Inferior parietal cortex (tissue), 1 donor: Measurements from ENCODE around the gene SNX33.

Experiments
- DNase-seq: peaks from one replicate; pipeline ENCODE4 v3.0.0-alpha.2; 2016; ENCODE audit errors: extremely low spot score

SNX33 gene

GRCh38 chr15:75641179-75641503, 6.6 kb upstream of the SNX33 start:
- no peak for DNase-seq

DNA sequence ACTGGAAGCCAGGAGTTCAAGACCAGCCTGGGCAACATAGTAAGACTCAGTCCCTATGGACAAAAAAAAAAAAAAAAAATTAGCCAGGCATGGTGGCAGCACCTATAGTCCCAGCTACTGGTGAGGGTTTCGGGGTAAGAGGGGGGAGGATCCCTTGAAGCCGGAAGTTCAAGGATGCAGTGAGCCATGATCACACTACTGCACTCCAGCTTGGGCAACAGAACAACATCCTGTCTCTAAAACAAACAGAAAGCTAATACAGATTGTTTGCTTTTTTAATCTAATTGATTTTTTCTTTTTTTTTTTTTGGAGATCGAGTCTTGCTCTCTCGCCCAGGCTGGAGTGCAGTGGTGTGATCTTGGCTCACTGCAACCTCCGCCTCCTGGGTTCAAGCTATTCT, 6.1 kb upstream of the SNX33 start:
- no peak for DNase-seq

DNA sequence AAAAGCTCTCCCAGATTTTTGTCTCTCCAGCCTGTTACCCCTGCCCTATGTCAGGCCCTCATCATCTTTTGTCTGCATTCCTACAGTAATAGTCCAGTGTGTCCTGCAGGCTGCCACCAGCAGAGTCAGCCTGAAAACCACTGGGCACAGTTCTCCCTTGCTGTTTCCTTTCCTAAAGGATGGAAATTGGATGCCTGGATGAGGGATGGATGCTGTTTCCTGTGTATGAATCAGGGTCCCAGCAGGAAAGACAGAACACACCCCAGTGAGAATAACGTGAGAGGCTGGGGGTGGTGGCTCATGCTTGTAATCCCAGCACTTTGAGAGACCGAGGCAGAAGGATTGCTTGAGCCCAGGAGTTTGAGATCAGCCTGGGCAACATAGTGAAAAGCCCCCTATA, 3.3 kb upstream of the SNX33 start:
- DNase-seq, result no peak

DNA sequence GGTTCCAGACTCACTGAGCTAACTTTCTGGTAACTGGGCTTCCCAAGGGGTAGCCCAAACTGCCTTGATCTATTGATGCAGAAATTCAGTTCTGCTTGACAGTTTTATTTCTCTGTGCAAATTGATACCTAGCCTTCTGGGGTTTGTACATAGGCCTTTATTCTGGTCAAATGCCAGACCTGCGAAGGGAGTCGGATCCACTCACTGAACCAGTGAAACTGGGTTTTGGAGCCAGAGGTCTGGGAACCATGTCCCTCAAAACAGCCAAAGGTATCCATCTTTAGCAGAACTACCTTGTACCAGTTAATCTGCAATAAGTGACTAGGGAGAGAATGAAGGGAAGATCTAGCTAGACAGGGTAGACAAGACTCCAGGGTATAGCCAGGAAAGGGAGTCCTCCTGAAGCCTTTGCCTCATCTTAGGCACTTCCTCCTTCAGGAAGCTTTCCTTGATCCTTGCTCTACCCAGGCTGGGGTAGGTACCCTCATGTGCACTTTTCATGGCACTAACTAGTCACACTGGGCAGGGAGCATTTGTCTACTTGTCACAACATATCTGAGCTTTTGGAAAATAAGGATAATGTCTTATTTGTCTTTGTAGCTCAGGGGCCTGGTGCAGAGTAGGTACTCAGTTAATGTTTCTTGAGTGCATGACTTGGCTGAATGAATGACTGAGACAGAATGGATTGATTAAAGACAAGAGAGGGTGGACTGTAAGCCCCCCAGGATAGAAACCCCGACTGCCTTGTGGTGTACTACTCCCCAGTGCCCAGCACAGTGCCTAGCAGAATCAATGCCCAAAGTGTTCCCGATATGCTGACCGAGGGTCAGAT, 1.4 kb upstream of the SNX33 start:
- no peak for DNase-seq

- DNase-seq, result peak; percentile 16
Measured at GRCh38 chr15:75646944-75647364, 758 bp upstream of the SNX33 start.

GRCh38 chr15:75648156-75649000, 666 bp downstream of the SNX33 start:
- DNase-seq, result peak; percentile 15

DNA sequence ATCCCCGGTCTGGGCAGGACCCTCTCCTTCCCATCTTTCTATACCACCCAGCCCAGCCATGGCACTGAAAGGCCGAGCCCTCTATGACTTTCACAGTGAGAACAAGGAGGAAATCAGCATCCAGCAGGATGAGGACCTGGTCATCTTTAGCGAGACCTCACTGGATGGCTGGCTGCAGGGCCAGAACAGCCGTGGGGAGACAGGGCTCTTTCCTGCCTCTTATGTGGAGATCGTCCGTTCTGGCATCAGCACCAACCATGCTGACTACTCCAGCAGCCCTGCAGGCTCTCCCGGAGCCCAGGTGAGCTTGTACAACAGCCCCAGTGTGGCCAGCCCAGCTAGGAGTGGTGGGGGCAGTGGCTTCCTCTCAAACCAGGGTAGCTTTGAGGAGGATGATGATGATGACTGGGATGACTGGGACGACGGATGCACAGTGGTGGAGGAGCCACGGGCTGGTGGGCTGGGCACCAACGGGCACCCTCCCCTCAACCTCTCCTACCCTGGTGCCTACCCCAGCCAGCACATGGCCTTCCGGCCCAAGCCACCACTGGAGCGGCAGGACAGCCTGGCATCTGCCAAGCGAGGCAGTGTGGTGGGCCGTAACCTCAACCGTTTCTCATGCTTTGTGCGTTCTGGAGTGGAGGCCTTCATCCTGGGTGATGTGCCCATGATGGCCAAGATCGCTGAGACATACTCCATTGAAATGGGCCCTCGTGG, 1.5 kb downstream of the SNX33 start:
- DNase-seq, result no peak

DNA sequence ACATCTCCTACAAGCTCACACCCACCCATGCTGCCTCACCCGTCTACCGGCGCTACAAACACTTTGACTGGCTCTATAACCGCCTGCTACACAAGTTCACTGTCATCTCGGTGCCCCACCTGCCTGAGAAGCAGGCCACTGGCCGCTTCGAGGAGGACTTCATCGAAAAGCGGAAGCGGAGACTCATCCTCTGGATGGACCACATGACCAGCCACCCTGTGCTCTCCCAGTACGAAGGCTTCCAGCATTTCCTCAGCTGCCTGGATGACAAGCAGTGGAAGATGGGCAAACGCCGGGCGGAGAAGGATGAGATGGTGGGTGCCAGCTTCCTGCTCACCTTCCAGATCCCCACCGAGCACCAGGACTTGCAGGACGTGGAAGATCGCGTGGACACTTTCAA, 2.1 kb downstream of the SNX33 start:
- no peak for DNase-seq

DNA sequence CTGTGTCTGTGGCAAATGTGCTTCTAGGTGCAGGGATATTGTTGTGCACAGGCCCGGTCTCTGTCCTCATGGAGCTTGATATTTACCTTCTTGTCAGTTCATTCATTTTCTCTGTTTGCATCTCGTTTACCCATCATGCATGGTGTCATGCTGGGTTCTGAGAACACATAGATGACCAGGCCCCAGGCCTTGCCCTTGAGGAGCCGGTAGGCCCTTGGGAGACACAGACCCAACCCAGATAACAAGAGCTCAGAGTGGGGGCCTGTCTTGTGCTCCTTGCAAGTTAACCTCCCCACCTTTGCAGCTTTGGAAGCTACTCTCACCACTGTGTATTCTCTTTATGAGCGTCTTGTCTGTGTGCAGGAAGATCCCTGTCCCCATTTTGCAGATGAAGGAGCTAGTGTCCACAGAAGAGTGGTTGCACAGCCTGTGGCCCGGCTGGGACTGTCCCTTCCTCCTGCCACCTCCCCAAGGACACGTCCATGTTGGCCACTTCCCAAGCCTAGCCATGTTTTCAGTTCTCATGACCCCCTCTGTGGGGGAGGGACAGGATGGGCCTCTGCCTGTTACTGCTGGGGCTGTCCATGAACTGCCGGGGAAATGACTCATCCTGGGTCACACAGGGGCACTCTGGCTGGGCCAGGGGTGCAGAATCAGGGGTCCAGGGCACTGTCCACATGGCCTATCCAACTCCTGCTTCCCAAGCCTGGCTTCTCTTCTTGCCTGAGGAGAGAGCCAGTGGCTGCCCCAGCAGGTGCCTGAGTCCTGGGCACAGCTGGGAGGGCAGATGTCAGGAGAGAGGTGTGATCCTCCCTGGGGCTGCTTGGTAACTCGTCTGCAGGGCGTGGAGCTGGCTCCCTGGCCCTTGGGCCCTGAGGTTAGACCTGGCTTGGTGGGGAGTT, 3.4 kb downstream of the SNX33 start:
- DNase-seq, result no peak

- DNase-seq, result no peak
Measured at GRCh38 chr15:75651810-75652543, 4.3 kb downstream of the SNX33 start.

GRCh38 chr15:75653347-75653913, 5.7 kb downstream of the SNX33 start:
- DNase-seq, result no peak

DNA sequence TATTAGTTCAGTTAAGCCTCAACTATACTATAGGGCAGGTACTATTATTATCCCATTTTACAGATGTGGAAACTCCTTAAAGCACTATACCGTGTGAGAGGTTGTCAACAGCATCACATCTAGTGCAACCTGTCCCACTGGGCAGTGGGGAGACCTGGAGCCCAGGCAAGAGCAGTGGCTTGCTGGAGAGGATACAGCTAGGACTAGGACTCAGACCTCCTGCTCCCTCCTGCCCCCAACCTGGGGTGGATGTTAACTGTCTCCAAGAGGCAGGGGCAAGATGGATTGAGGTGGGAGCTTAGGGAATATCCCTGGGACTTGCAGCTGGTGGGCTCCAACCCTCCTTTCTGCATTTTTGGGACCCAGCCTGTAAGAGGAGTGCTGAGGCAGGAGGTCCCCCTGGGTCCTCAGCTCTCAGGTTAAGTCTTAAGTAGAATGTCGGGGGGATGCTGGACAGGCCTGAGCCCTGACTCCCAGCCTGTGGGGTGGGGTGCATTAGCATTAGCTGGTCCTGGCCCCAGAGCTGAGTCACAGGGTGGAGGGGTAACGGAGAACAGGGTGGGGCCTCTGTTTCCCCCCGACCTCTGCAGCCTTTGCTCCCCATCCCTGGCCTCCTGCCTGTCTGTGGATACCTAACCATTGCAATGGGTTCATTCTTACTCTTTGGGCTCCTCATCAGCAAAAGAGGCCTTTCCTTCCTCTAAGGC, 6.6 kb downstream of the SNX33 start:
- DNase-seq, result no peak

DNA sequence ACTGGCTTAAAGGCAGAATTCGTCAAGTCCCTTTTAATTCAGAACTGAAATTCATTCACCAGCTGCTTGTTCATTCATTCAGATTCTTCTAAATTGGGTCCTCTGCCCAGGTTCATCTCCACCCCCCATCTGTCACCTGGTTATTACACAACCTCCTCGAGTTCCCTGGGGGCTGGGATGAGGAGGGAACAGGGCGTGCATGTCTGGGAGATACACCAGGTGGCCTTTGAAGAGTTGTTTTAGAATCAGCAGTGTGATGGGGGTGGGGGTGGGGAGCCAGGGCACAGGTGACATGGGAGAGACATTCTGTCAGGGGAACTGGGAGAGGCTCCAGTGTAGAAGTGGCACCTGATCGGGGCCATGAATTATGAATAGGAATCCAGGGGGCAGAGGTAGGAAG, 8.2 kb downstream of the SNX33 start:
- DNase-seq, result no peak

- no peak for DNase-seq
Measured at GRCh38 chr15:75656331-75656730, 8.6 kb downstream of the SNX33 start.

GRCh38 chr15:75656813-75657212, 9.1 kb downstream of the SNX33 start:
- DNase-seq, result no peak

DNA sequence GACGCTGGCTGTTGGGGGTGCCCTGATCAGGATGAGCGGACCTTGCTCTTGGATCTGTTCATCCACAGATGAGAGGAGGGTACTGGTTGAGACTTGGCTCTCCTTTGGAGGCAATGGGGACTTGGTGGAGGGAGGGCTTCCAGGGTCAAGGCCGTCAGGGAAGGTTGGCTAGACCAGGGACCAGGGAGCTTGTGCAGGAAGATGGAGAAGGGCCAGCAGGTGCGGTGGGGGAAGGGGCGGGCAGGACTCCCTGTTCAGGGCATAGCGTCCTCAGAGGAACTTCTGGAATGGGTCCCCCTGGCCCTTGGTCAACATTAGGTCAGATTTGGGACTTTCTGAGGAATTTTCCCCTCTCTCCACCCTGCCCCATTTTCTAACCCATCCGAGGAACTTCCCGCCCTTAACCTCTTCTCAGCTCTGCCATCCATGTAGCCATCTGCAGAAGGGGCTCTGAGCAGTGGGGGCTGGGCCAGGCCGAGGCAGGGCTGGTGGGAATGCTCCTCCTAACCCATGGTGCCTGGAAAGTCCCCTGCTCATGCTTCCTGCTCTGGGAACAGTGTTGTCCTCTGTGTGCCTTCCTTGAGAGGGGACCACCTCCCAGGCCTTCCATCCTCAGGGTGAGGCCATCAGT, 11.5 kb downstream of the SNX33 start:
- no peak for DNase-seq

DNA sequence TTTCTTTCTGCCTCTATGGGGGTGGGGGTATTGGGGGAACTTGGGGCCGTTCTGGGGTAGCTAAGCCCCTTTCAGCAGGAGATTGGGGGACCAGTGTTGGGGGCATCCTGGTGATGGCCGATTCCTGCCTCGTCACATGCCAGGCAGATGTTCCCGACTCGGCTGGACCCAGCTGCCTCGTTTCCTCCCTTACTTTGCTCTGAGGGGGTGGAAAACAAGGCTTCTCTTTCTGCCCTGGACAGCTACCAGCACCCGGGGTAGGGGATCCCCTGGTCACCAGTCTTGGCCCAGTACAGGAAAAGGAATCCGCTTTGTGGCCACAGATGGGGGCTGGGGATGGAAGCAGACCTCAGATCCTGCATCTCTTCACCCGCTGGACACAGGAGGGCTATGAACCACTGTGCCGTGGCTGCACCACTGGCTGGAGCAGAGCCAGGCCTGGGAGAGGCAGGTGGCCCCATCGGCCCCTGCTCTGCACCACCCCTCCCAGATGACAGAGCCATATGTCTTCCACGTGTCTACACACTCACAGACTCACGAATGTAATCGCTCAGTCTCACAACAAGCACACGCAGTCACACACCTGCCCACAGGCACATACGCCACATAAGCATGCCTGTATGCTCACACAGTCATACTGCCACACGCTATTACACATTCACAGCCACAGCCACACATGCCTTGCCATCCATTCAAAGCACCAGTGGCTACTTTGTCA, 12.4 kb downstream of the SNX33 start:
- no peak for DNase-seq

DNA sequence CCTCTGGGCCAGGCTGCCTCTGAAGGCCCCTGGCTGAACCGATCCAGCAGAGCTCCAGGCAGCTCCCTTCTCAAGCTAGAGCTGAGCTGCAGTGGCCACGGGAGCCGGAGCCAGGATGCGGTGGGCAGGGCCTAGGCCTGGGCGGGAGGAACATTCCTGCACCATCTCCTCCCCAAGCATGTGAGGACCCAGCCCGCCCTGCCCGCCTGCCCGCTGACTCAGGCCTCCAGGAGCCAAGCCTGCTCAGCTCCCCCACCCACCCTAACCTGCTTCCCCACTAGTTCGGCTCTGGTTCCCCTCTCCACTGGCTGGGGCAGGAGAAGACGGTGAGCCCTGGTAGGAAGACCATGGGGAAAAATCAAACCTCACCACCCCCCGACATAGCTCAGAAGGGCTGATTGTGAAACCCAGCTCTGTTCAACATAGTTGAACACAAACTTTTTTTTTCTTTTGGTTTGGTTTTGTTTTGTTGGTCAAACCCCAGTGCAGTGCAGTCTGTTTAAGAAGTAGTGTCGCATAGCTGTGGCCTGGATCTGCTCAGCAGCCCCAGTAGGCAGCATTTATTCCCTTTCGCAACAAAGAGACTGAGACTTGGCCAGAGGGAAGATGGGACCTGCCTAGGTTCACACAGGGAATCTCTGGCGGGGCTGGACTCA, 13.5 kb downstream of the SNX33 start:
- DNase-seq, result no peak
